Activated effector memory CD4-positive, alpha-beta T cell treated with Interleukin-2 at 50 U/mL for 16 hours (primary cell): ENCODE measurements around the gene HMGXB4.

Experiments
- DNase-seq: peaks from one replicate; pipeline ENCODE4 v3.0.0-alpha.2; 2020

HMGXB4 gene

GRCh38 chr22:35311551-35311999 is 54.3 kb downstream of the HMGXB4 start:
- DNase-seq = no peak

GRCh38 chr22:35312198-35313059 is 55.1 kb downstream of the HMGXB4 start:
- DNase-seq = no peak

- no peak for DNase-seq
Observed at GRCh38 chr22:35313311-35314121, 56.2 kb downstream of the HMGXB4 start.

- no peak for DNase-seq
Observed at GRCh38 chr22:35314161-35314942, 57.1 kb downstream of the HMGXB4 start.

GRCh38 chr22:35315141-35315854 is 58.0 kb downstream of the HMGXB4 start:
- DNase-seq = no peak

GRCh38 chr22:35315855-35316745 is 58.8 kb downstream of the HMGXB4 start:
- DNase-seq = no peak

GRCh38 chr22:35316751-35317150 is 59.5 kb downstream of the HMGXB4 start:
- DNase-seq = no peak

- no peak for DNase-seq
Observed at GRCh38 chr22:35317680-35318290, 60.5 kb downstream of the HMGXB4 start.

GRCh38 chr22:35318346-35319215 is 61.3 kb downstream of the HMGXB4 start:
- DNase-seq = no peak

- DNase-seq = no peak
Observed at GRCh38 chr22:35319244-35319985, 62.1 kb downstream of the HMGXB4 start.

GRCh38 chr22:35322126-35322525 is 64.8 kb downstream of the HMGXB4 start:
- no peak for DNase-seq

- DNase-seq = no peak
Observed at GRCh38 chr22:35322893-35323292, 65.6 kb downstream of the HMGXB4 start.

GRCh38 chr22:35323305-35323704 is 66.0 kb downstream of the HMGXB4 start:
- DNase-seq = no peak

- DNase-seq = no peak
Observed at GRCh38 chr22:35324067-35324466, 66.8 kb downstream of the HMGXB4 start.

- no peak for DNase-seq
Observed at GRCh38 chr22:35324762-35325161, 67.5 kb downstream of the HMGXB4 start.

- DNase-seq = no peak
Observed at GRCh38 chr22:35325209-35325608, 67.9 kb downstream of the HMGXB4 start.

- DNase-seq = no peak
Observed at GRCh38 chr22:35326854-35327562, 69.7 kb downstream of the HMGXB4 start.

- no peak for DNase-seq
Observed at GRCh38 chr22:35327690-35328471, 70.6 kb downstream of the HMGXB4 start.
